Measurements from ENCODE around the gene GPER1. TPM values are rescaled to one million over a fixed set of nuclear protein-coding genes. Genes with fewer than 3 reads are reported as not detected.

GPER1 gene
- total RNA-seq, 1 experiment from 2014 or later: 1.2 TPM

- ChIA-PET RAD21 (ENCODE audit: low non-redundant PET in 1 of 2, low total read pairs in 2 of 2, uncharacterized antibody in 2 of 2, unreplicated experiment in 2 of 2) (no interaction called here), CTCF (no interaction called here), POLR2A (no interaction called here)
- Histone ChIP-seq H3K79me2 (ENCODE audit: insufficient read depth, low read length) (peaks cover 6% of the 10 kb centered on the region; the same call in 1 of the 2 replicates), H4K20me1 (ENCODE audit: insufficient read depth) (no peaks in the 10 kb centered on the region), H3K4me2 (ENCODE audit: low read length) (no peak overlapping the region), H3K27me3 (ENCODE audit: insufficient read depth, low read length) (no peaks in the 10 kb centered on the region), H3K36me3 (ENCODE audit: control insufficient read depth in 1 of 2, insufficient read depth in 2 of 2, low read length in 2 of 2) (no peaks in the 10 kb centered on the region), H3K27ac (ENCODE audit: low read depth, low read length) (no peak overlapping the region), H3K9me3 (ENCODE audit: control insufficient read depth in 1 of 2, insufficient read depth in 1 of 2, low read depth in 1 of 2, low read length in 2 of 2) (no peaks in the 10 kb centered on the region), H3K4me3 (replicated peaks in 1 of 2; ENCODE audit: low read depth in 1 of 2, low read length in 2 of 2) (no peak overlapping the region), H3K9me2 (ENCODE audit: insufficient read depth) (no peaks in the 10 kb centered on the region), H3K9ac (ENCODE audit: low read length) (no peak overlapping the region), H3K4me1 (ENCODE audit: control insufficient read depth in 1 of 2, insufficient read depth in 2 of 2, low read length in 2 of 2) (no peaks in the 10 kb centered on the region), H2AFZ (ENCODE audit: low read depth, low read length, poor library complexity, severe bottlenecking) (no peak overlapping the region)
- intact Hi-C loops (cut with micrococcal nuclease): no loop called here
- no peak for DNase-seq (ENCODE audit: low read depth, low spot score)
- TF ChIP-seq CTCF (IDR thresholded peaks at IDR 0.05 in 2 of 3, conservative IDR thresholded peaks at IDR 0.05 in 1 of 3; ENCODE audit: borderline replicate concordance in 1 of 3, insufficient read depth in 1 of 3, low read depth in 2 of 3, low read length in 2 of 3): no peak
- no peak for TF ChIP-seq EZH2 (IDR thresholded peaks at IDR 0.05)
- TF ChIP-seq SP1 (IDR thresholded peaks at IDR 0.05; ENCODE audit: low read depth): no peak
- no peak for TF ChIP-seq ZFX (IDR thresholded peaks at IDR 0.05)
- no peak for TF ChIP-seq POLR2AphosphoS5 (IDR thresholded peaks at IDR 0.05; ENCODE audit: low read depth, low read length)
- no peak for TF ChIP-seq POLR2A (IDR thresholded peaks at IDR 0.05; ENCODE audit: borderline replicate concordance, extremely low read depth, insufficient read depth, insufficient read length)
- BruUV-seq (replicated peaks): no TSS peak
- ATAC-seq: no peak
These were observed 34.9 kb upstream of the GPER1 start for GRCh38 chr7:1053002-1053411.

- H3K27ac ChIP-seq (ENCODE audit: low read depth, low read length): no peak overlapping the region
- ChIA-PET POLR2A (no interaction called here), RAD21 (ENCODE audit: low non-redundant PET in 1 of 2, low total read pairs in 2 of 2, uncharacterized antibody in 2 of 2, unreplicated experiment in 2 of 2) (no interaction called here), CTCF (no interaction called here)
- no peaks in the 10 kb centered on the region for H3K9me3 ChIP-seq (ENCODE audit: control insufficient read depth in 1 of 2, insufficient read depth in 1 of 2, low read depth in 1 of 2, low read length in 2 of 2)
- H3K9ac ChIP-seq (ENCODE audit: low read length): no peak overlapping the region
- intact Hi-C loops (cut with micrococcal nuclease): no loop called here
- H3K4me3 ChIP-seq (replicated peaks in 1 of 2; ENCODE audit: low read depth in 1 of 2, low read length in 2 of 2): no peak overlapping the region
- H3K27me3 ChIP-seq (ENCODE audit: insufficient read depth, low read length): no peaks in the 10 kb centered on the region
- ATAC-seq: no peak
- no peaks in the 10 kb centered on the region for H3K4me1 ChIP-seq (ENCODE audit: control insufficient read depth in 1 of 2, insufficient read depth in 2 of 2, low read length in 2 of 2)
- peaks cover 6% of the 10 kb centered on the region; the same call in 1 of the 2 replicates for H3K79me2 ChIP-seq (ENCODE audit: insufficient read depth, low read length)
- no peak for DNase-seq (ENCODE audit: low read depth, low spot score)
- no peak overlapping the region for H2AFZ ChIP-seq (ENCODE audit: low read depth, low read length, poor library complexity, severe bottlenecking)
- BruUV-seq (replicated peaks): no TSS peak
- no peaks in the 10 kb centered on the region for H3K9me2 ChIP-seq (ENCODE audit: insufficient read depth)
- no peaks in the 10 kb centered on the region for H3K36me3 ChIP-seq (ENCODE audit: control insufficient read depth in 1 of 2, insufficient read depth in 2 of 2, low read length in 2 of 2)
- no peaks in the 10 kb centered on the region for H4K20me1 ChIP-seq (ENCODE audit: insufficient read depth)
- no peak overlapping the region for H3K4me2 ChIP-seq (ENCODE audit: low read length)
- TF ChIP-seq EZH2phosphoT487 (IDR thresholded peaks at IDR 0.05; ENCODE audit: borderline replicate concordance): no peak
- no peak for TF ChIP-seq EZH2 (IDR thresholded peaks at IDR 0.05)
- TF ChIP-seq REST (IDR thresholded peaks at IDR 0.05; ENCODE audit: low read depth): no peak
- no peak for TF ChIP-seq SP1 (IDR thresholded peaks at IDR 0.05; ENCODE audit: low read depth)
- TF ChIP-seq EGR1 (IDR thresholded peaks at IDR 0.05; ENCODE audit: low read depth): no peak
- TF ChIP-seq TCF7L2 (IDR thresholded peaks at IDR 0.05; ENCODE audit: borderline replicate concordance, extremely low read depth, insufficient read depth, insufficient read length): no peak
- TF ChIP-seq CBX3 (IDR thresholded peaks at IDR 0.05; ENCODE audit: low read depth): no peak
- no peak for TF ChIP-seq CTCF (IDR thresholded peaks at IDR 0.05 in 2 of 3, conservative IDR thresholded peaks at IDR 0.05 in 1 of 3; ENCODE audit: borderline replicate concordance in 1 of 3, insufficient read depth in 1 of 3, low read depth in 2 of 3, low read length in 2 of 3)
- TF ChIP-seq YY1 (IDR thresholded peaks at IDR 0.05; ENCODE audit: extremely low read depth, insufficient replicate concordance, low read depth, low read length): no peak
These were observed 34.0 kb upstream of the GPER1 start for GRCh38 chr7:1053816-1054370.
